ENCODE results near the gene RIMS1.

The RIMS1 gene

GRCh38 chr6:72348926-72349325 lies 462.6 kb downstream of the RIMS1 start:
- TF ChIP-seq ZFX (IDR thresholded peaks at IDR 0.05; ENCODE audit: borderline replicate concordance) (no peak), CTCF (IDR thresholded peaks at IDR 0.05) (no peak)
- H3K27ac ChIP-seq = no peak overlapping the region

- TF ChIP-seq CTCF (IDR thresholded peaks at IDR 0.05) = no peak
- TF ChIP-seq ZFX (IDR thresholded peaks at IDR 0.05; ENCODE audit: borderline replicate concordance) = no peak
- peak overlapping the region; percentile 55 for H3K27ac ChIP-seq
Measured at GRCh38 chr6:72350296-72350881, 464.0 kb downstream of the RIMS1 start.

GRCh38 chr6:72363844-72364740 lies 477.7 kb downstream of the RIMS1 start:
- TF ChIP-seq ZFX (IDR thresholded peaks at IDR 0.05; ENCODE audit: borderline replicate concordance) = no peak
- TF ChIP-seq CTCF (IDR thresholded peaks at IDR 0.05) = no peak
- no peak overlapping the region for H3K27ac ChIP-seq

GRCh38 chr6:72365773-72366172 lies 479.4 kb downstream of the RIMS1 start:
- no peak overlapping the region for H3K27ac ChIP-seq
- TF ChIP-seq CTCF (IDR thresholded peaks at IDR 0.05) = no peak
- TF ChIP-seq ZFX (IDR thresholded peaks at IDR 0.05; ENCODE audit: borderline replicate concordance) = no peak

GRCh38 chr6:72367439-72367838 lies 481.1 kb downstream of the RIMS1 start:
- no peak overlapping the region for H3K27ac ChIP-seq
- TF ChIP-seq ZFX (IDR thresholded peaks at IDR 0.05; ENCODE audit: borderline replicate concordance) = no peak
- no peak for TF ChIP-seq CTCF (IDR thresholded peaks at IDR 0.05)

- no peak overlapping the region for H3K27ac ChIP-seq
- TF ChIP-seq ZFX (IDR thresholded peaks at IDR 0.05; ENCODE audit: borderline replicate concordance) (no peak), CTCF (IDR thresholded peaks at IDR 0.05) (no peak)
Measured at GRCh38 chr6:72371473-72371872, 485.1 kb downstream of the RIMS1 start.

- TF ChIP-seq CTCF (IDR thresholded peaks at IDR 0.05) = no peak
- no peak for TF ChIP-seq ZFX (IDR thresholded peaks at IDR 0.05; ENCODE audit: borderline replicate concordance)
Measured at GRCh38 chr6:72374172-72374571, 487.8 kb downstream of the RIMS1 start.

More at GRCh38 chr6:72374172-72374571, 487.8 kb downstream of the RIMS1 start:
- no peak overlapping the region for H3K27ac ChIP-seq
